A673 (cell line): ENCODE measurements around the gene PHF21A.

ENCODE experiments used
- CTCF ChIP-seq: fragments of 300-800, 200-600 bp; sonication (generic); conservative IDR thresholded peaks from 2 replicates; pipeline ENCODE4 v1.5.1; 2017; ENCODE audit warnings: low read depth, mild to moderate bottlenecking, antibody characterized with exemption, low read length, moderate library complexity, mixed read lengths
- EZH2 ChIP-seq: fragments of 200-600 bp; sonication (generic); IDR thresholded peaks from 2 replicates; pipeline ENCODE4 v1.6.1; 2017; ENCODE audit warnings: borderline replicate concordance, low read depth, mild to moderate bottlenecking, mixed read lengths, antibody characterized with exemption, low read length; ENCODE audit not compliant: poor library complexity, severe bottlenecking

- TF ChIP-seq CTCF (no peak), EZH2 (no peak)
Measured at GRCh38 chr11:45900916-45901617, 220.2 kb downstream of the PHF21A start.
